PC-3 (cell line): Measurements from ENCODE around the gene OTOS. TPM values are rescaled to one million over a fixed set of nuclear protein-coding genes. Genes with fewer than 3 reads are reported as not detected.

ENCODE experiments used
- ATAC-seq: fragments of 200-7000 bp; cut with Tn5 transposase; 2 replicates; pipeline ENCODE4 v1.9.1; 2020; ENCODE audit warnings: mild to moderate bottlenecking, moderate library complexity
- BruUV-seq: library from RNA; stranded (reverse); fragments of 400-500 nt; replicated peaks from 2 replicates; lab custom pipeline; 2021; lab: Mats Ljungman, UMichigan
- CTCF ChIA-PET: fragments of 300-600 bp; sonication (Branson Sonifier 250); formaldehyde crosslinking; loops from one replicate; lab custom pipeline; 2022; ENCODE audit warnings: antibody characterized with exemption; lab: Charles Lee
- POLR2A ChIA-PET: fragments of 300-600 bp; sonication (Branson Sonifier 250); formaldehyde crosslinking; loops from one replicate; lab custom pipeline; 2022; ENCODE audit warnings: antibody characterized with exemption; ENCODE audit not compliant: unreplicated experiment; lab: Charles Lee
- DNase-seq: peaks from one replicate; pipeline ENCODE4 v3.0.0-alpha.2; 2015
- H2AFZ ChIP-seq: fragments of 300-600 bp; sonication (generic); 2 replicates; pipeline ENCODE4 v1.6.0; 2016; ENCODE audit warnings: antibody characterized with exemption, low read length
- H3F3A ChIP-seq: fragments of 300-600 bp; sonication (generic); one replicate; pipeline ENCODE4 v1.6.0; 2017; ENCODE audit warnings: antibody characterized with exemption, low read length, control low read depth, mild to moderate bottlenecking; ENCODE audit not compliant: unreplicated experiment
- H3K27ac ChIP-seq: fragments of 300-600 bp; sonication (generic); 2 replicates; pipeline ENCODE4 v1.5.1; 2016; ENCODE audit warnings: mild to moderate bottlenecking, low read length
- H3K27me3 ChIP-seq: fragments of 300-600 bp; sonication (generic); 2 replicates; pipeline ENCODE4 v1.6.1; 2016; ENCODE audit warnings: low read length, mixed read lengths
- H3K36me3 ChIP-seq: fragments of 300-600 bp; sonication (generic); 2 replicates; pipeline ENCODE4 v1.6.1; 2016; ENCODE audit warnings: low read depth, mixed run types, low read length, mixed read lengths
- H3K4me1 ChIP-seq: fragments of 300-600 bp; sonication (generic); 2 replicates; pipeline ENCODE4 v1.5.1; 2016; ENCODE audit warnings: low read length; ENCODE audit not compliant: insufficient read depth
- H3K4me2 ChIP-seq: fragments of 300-600 bp; sonication (generic); 2 replicates; pipeline ENCODE4 v1.6.0; 2016; ENCODE audit warnings: low read length
- H3K4me3 ChIP-seq: fragments of 300-600 bp; sonication (generic); 2 replicates; pipeline ENCODE4 v1.5.1; 2016; ENCODE audit warnings: mild to moderate bottlenecking, low read length, mixed read lengths
- H3K79me2 ChIP-seq: fragments of 300-600 bp; sonication (generic); 2 replicates; pipeline ENCODE4 v1.6.1; 2017; ENCODE audit warnings: low read length, mixed read lengths
- H3K9ac ChIP-seq: fragments of 300-600 bp; sonication (generic); 2 replicates; pipeline ENCODE4 v1.6.0; 2016; ENCODE audit warnings: mild to moderate bottlenecking, low read length
- H3K9me2 ChIP-seq: fragments of 300-600 bp; sonication (generic); replicated peaks from 2 replicates; pipeline ENCODE4 v1.6.1; 2016; ENCODE audit warnings: mixed run types, low read length, mixed read lengths
- H3K9me3 ChIP-seq: fragments of 300-600 bp; sonication (generic); 2 replicates; pipeline ENCODE4 v1.6.1; 2016; ENCODE audit warnings: low read length, mixed read lengths
- H4K20me1 ChIP-seq: fragments of 300-600 bp; sonication (generic); 2 replicates; pipeline ENCODE4 v1.6.1; 2016; ENCODE audit warnings: low read length, mixed read lengths
- EZH2 ChIP-seq: fragments of 300-600 bp; sonication (generic); IDR thresholded peaks from one replicate; pipeline ENCODE4 v1.6.1; 2017; ENCODE audit warnings: antibody characterized with exemption, mild to moderate bottlenecking, low read length; ENCODE audit not compliant: unreplicated experiment
- EZH2phosphoT487 ChIP-seq: fragments of 300-600 bp; sonication (generic); IDR thresholded peaks from 2 replicates; pipeline ENCODE4 v1.6.1; 2018; ENCODE audit warnings: mild to moderate bottlenecking, antibody characterized with exemption, low read length, borderline replicate concordance
- intact Hi-C: fragments of 100-400 bp; cut with micrococcal nuclease; formaldehyde crosslinking; loops from 2 replicates; pipeline ENCODE4 v1.9.0; 2023
- total RNA-seq: library from RNA; depleted of rRNA; stranded (reverse); fragments of >200 nt; gene quantifications from 2 replicates; pipeline ENCODE4 v1.2.3, GENCODE V29; 2014
- TF ChIP-seq, protein P1 (sequence below): fragments of 300-600 bp; sonication (generic); conservative IDR thresholded peaks from 2 replicates; pipeline ENCODE4 v1.5.1; 2017; ENCODE audit warnings: antibody characterized with exemption, low read depth, mild to moderate bottlenecking, low read length

Gene OTOS
- total RNA-seq, 1 experiment from 2014 or later: not detected

GRCh38 chr2:240156435-240157146 is 16.1 kb upstream of the OTOS start:
- BruUV-seq: no TSS peak
- Histone ChIP-seq H3K4me2 (no peak overlapping the region), H3K9ac (no peak overlapping the region), H3K79me2 (no peaks in the 10 kb centered on the region), H3K9me3 (no peaks in the 10 kb centered on the region), H3K4me3 (no peak overlapping the region), H2AFZ (no peak overlapping the region), H3K36me3 (no peaks in the 10 kb centered on the region), H3K9me2 (no peaks in the 10 kb centered on the region), H3K27me3 (peaks cover 21% of the 10 kb centered on the region), H4K20me1 (no peaks in the 10 kb centered on the region), H3K4me1 (no peaks in the 10 kb centered on the region), H3K27ac (no peak overlapping the region), H3F3A (no peaks in the 10 kb centered on the region)
- ChIA-PET POLR2A (no interaction called here), CTCF (no interaction called here)
- ATAC-seq (no peak), DNase-seq (no peak)
- TF ChIP-seq, protein P1, sequence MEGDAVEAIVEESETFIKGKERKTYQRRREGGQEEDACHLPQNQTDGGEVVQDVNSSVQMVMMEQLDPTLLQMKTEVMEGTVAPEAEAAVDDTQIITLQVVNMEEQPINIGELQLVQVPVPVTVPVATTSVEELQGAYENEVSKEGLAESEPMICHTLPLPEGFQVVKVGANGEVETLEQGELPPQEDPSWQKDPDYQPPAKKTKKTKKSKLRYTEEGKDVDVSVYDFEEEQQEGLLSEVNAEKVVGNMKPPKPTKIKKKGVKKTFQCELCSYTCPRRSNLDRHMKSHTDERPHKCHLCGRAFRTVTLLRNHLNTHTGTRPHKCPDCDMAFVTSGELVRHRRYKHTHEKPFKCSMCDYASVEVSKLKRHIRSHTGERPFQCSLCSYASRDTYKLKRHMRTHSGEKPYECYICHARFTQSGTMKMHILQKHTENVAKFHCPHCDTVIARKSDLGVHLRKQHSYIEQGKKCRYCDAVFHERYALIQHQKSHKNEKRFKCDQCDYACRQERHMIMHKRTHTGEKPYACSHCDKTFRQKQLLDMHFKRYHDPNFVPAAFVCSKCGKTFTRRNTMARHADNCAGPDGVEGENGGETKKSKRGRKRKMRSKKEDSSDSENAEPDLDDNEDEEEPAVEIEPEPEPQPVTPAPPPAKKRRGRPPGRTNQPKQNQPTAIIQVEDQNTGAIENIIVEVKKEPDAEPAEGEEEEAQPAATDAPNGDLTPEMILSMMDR: no peak
- TF ChIP-seq EZH2phosphoT487 (no peak), EZH2 (no peak)
- intact Hi-C loops: no loop called here

GRCh38 chr2:240155745-240156390 is 15.4 kb upstream of the OTOS start:
- Histone ChIP-seq H3K4me2 (no peak overlapping the region), H3K36me3 (no peaks in the 10 kb centered on the region), H2AFZ (no peak overlapping the region), H3K4me1 (no peaks in the 10 kb centered on the region), H3K9me2 (no peaks in the 10 kb centered on the region), H3K9me3 (no peaks in the 10 kb centered on the region), H3K27me3 (peaks cover 23% of the 10 kb centered on the region), H3K4me3 (no peak overlapping the region), H4K20me1 (no peaks in the 10 kb centered on the region), H3F3A (no peaks in the 10 kb centered on the region), H3K9ac (no peak overlapping the region), H3K79me2 (no peaks in the 10 kb centered on the region), H3K27ac (no peak overlapping the region)
- ChIA-PET CTCF (no interaction called here), POLR2A (no interaction called here)
- no peak for TF ChIP-seq EZH2
- no TSS peak for BruUV-seq
- ATAC-seq (no peak), DNase-seq (no peak)
- intact Hi-C loops: no loop called here

DNA sequence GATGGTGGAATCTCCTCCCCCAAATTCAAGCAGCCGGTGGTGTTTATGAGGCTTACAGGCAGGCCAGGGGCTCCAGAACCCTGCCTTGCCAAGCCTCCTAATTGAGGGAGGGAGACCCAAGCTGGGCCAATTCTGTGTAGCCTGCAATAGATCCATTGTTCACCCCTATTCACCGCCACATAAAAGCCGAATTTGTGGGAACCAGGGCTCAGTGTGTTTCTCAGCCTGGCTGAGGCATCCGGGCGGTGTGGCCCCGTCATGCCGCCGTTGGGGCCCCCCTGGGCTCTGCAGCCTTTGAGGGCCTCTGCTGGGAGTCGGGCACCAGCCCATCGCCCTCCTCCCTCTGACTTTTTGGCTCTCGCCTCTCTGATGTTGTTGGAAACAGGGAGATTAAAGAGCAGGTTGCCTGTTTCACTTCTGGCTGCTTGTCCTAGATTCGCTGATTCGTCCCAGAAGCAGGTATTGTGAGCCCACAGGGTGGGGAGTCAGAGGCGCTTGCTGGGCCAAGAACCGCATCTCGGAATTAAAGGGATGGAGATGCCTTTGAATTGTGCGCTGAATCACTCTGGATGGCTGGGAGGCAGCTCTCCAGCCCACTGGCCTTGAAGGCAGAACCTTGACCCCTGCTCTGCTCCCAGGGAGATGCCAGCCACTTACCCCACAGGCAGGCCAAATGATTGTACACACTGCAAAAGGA is 14.7 kb upstream of the OTOS start:
- DNase-seq (no peak), ATAC-seq (no peak)
- no peaks in the 10 kb centered on the region for H3K9me2 ChIP-seq
- intact Hi-C loops: no loop called here
- no peaks in the 10 kb centered on the region for H3K36me3 ChIP-seq
- H3K9ac ChIP-seq: no peak overlapping the region
- no peak overlapping the region for H3K27ac ChIP-seq
- ChIA-PET POLR2A (no interaction called here), CTCF (no interaction called here)
- no peaks in the 10 kb centered on the region for H3K79me2 ChIP-seq
- H4K20me1 ChIP-seq: no peaks in the 10 kb centered on the region
- no peak overlapping the region for H3K4me2 ChIP-seq
- no peaks in the 10 kb centered on the region for H3F3A ChIP-seq
- no peak overlapping the region for H3K4me3 ChIP-seq
- H3K27me3 ChIP-seq: peaks cover 23% of the 10 kb centered on the region
- no peaks in the 10 kb centered on the region for H3K9me3 ChIP-seq
- TF ChIP-seq EZH2phosphoT487 (no peak), EZH2 (no peak)
- TF ChIP-seq, protein P1: no peak
- H2AFZ ChIP-seq: no peak overlapping the region
- no peaks in the 10 kb centered on the region for H3K4me1 ChIP-seq
- BruUV-seq: no TSS peak
